SK-N-MC (cell line): ENCODE results near the gene ARHGEF10L.

ENCODE experiments used
- EZH2 ChIP-seq: fragments of 200-600 bp; sonication (generic); IDR thresholded peaks from one replicate; pipeline ENCODE4 v1.6.1; 2017; ENCODE audit warnings: antibody characterized with exemption
- FOXP2 ChIP-seq: optimal IDR thresholded peaks from 2 replicates; pipeline ENCODE3; 2011; ENCODE audit warnings: mild to moderate bottlenecking, moderate library complexity; ENCODE audit not compliant: insufficient read depth; ENCODE audit errors: extremely low read length, control extremely low read depth
- POLR2AphosphoS5 ChIP-seq: IDR thresholded peaks from 2 replicates; pipeline ENCODE4 v1.6.1; 2012; ENCODE audit warnings: mild to moderate bottlenecking, low read depth, low read length, borderline replicate concordance

GRCh38 chr1:17684810-17685209, 145.3 kb downstream of the ARHGEF10L start:
- TF ChIP-seq POLR2AphosphoS5 = no peak
- no peak for TF ChIP-seq EZH2
- no peak for TF ChIP-seq FOXP2
